Chondrocyte (in vitro differentiated cells): Measurements from ENCODE around the gene TP53BP1. TPM values are rescaled to one million over a fixed set of nuclear protein-coding genes. Genes with fewer than 3 reads are reported as not detected.
A peak's percentile ranks its signal among the peaks of the same experiment; 100 is the strongest.

Experiments
- DNase-seq: peaks from one replicate; pipeline ENCODE4 v3.0.0; 2021; ENCODE audit warnings: mixed read lengths, low spot score
- H3K27ac Mint-ChIP-seq: one replicate; pipeline ENCODE4 v1.8.0; 2021; ENCODE audit warnings: mild to moderate bottlenecking, moderate library complexity, mixed read lengths; ENCODE audit not compliant: unreplicated experiment
- H3K27me3 Mint-ChIP-seq: 2 replicates; pipeline ENCODE4 v1.8.0; 2021; ENCODE audit warnings: low read depth, mixed read lengths
- H3K36me3 Mint-ChIP-seq: 2 replicates; pipeline ENCODE4 v1.8.0; 2021; ENCODE audit warnings: low read depth, mixed read lengths
- H3K4me1 Mint-ChIP-seq: 2 replicates; pipeline ENCODE4 v1.8.0; 2021; ENCODE audit warnings: low read depth, mild to moderate bottlenecking, mixed read lengths
- H3K4me3 Mint-ChIP-seq: one replicate; pipeline ENCODE4 v1.8.0; 2021; ENCODE audit warnings: mild to moderate bottlenecking, moderate library complexity, mixed read lengths; ENCODE audit not compliant: unreplicated experiment
- H3K9me3 Mint-ChIP-seq: 2 replicates; pipeline ENCODE4 v1.8.0; 2021; ENCODE audit warnings: low read depth, mixed read lengths
- CTCF ChIP-seq: fragments of 200-600 bp; sonication (generic); IDR thresholded peaks from 2 replicates; pipeline ENCODE4 v1.5.0; 2021; ENCODE audit warnings: antibody characterized with exemption, mild to moderate bottlenecking, moderate library complexity
- total RNA-seq: library from RNA; stranded (reverse); gene quantifications from 3 replicates; pipeline ENCODE4 v1.2.1, GENCODE V29; 2021

Gene TP53BP1
- total RNA-seq, 1 donor from 2014 or later: 45.6 TPM

DNA sequence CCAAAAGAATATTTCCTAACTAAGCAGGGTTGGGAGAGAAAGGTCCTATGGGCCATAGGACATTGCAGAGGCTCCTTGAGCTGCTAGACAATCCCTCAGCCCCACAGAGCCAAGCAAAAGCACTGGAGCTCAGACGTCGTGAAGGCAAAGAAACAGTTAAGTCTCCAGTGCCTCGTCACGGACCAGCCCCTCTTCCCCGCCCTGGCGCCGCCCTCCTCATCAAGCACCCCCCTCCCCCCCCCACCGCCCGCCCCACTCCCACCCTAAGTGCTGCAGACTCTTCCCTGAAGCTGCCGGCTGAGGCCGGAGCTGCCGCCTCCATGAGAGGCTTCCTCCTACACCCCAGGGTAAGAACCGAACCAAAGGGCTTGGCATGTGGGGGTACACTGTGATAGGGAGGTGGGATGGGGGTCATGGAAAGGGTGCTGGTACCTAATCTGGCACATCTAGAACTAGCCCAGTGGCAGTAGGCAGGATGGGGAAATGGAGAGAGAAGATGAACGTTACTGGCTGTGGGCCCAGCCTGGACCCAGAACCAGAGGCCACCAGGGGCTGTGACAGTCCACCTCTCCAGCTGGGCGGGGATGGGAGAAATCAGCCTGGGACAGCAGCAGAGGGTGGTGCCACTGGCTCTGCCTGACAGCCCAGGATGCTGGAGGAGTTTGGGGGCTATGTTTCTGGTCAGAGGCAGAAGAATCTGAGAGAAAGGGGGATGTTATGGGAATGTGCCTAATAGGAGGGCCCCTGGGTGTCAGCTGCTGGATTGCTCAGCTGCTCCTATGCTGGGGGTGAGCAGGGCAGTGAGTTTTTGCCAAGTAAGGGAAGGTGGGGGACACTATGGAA, 24.6 kb upstream of the TP53BP1 start, which contains the start of gene MAP1A:
TSS of gene MAP1A (plus strand) at position 255 of the 843 bp plus-strand sequence. CDS start 3,866 bp downstream, outside the sequence.
- TF ChIP-seq CTCF: peak; percentile 32
- Mint-ChIP-seq H3K27me3 (no peaks in the 10 kb centered on the region), H3K36me3 (peaks cover 23% of the 10 kb centered on the region), H3K27ac (peak within 1 kb of the TSS; percentile 94), H3K4me1 (peaks cover 51% of the 10 kb centered on the region), H3K4me3 (peak within 1 kb of the TSS; percentile 99), H3K9me3 (no peaks in the 10 kb centered on the region)
- DNase-seq: peak; percentile 86

DNA sequence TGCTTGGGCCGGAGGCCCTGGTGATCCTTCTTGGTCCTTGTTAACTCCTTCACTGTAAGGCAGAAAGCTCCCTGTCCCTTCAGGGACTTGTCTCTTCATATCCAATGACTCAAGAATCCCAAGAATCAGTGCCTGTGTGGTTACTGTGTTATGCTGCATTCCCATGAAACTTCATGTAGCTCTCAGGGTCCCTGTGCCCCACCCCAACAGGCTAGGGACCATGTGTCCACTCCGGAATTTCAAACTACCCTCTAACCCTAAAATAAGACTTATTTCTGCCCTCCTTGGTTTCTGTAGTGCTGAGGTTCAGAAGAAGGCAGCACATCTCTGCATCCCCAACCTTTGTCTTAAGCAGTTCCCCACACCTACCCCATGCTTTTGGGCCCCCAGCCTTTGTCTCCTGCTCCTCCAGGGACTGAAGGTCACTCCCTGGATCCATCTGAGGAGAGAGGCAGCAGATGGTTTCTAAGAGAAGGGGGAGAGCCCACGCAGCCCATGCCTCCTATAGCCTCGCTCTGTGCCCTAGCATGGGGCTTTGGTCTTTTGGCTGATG, 23.9 kb upstream of the TP53BP1 start:
- H3K4me1 Mint-ChIP-seq: peaks cover 51% of the 10 kb centered on the region
- H3K9me3 Mint-ChIP-seq: no peaks in the 10 kb centered on the region
- peaks cover 16% of the 10 kb centered on the region for H3K36me3 Mint-ChIP-seq
- peak overlapping the region; percentile 94 for H3K27ac Mint-ChIP-seq
- H3K4me3 Mint-ChIP-seq: peak overlapping the region; percentile 99
- H3K27me3 Mint-ChIP-seq: no peaks in the 10 kb centered on the region
- no peak for TF ChIP-seq CTCF
- no peak for DNase-seq

GRCh38 chr15:43516185-43516584, 23.2 kb upstream of the TP53BP1 start:
- Mint-ChIP-seq H3K36me3 (peaks cover 9% of the 10 kb centered on the region), H3K27ac (peak overlapping the region; percentile 94)
- DNase-seq: no peak

GRCh38 chr15:43515741-43516140, 22.8 kb upstream of the TP53BP1 start:
- TF ChIP-seq CTCF: no peak
- peak overlapping the region; percentile 94 for H3K27ac Mint-ChIP-seq
- no peak for DNase-seq
- H3K36me3 Mint-ChIP-seq: peaks cover 6% of the 10 kb centered on the region
- peak overlapping the region; percentile 99 for H3K4me3 Mint-ChIP-seq
- H3K9me3 Mint-ChIP-seq: no peaks in the 10 kb centered on the region
- H3K27me3 Mint-ChIP-seq: no peaks in the 10 kb centered on the region
- peaks cover 59% of the 10 kb centered on the region for H3K4me1 Mint-ChIP-seq

More at GRCh38 chr15:43516185-43516584, 23.2 kb upstream of the TP53BP1 start:
- no peaks in the 10 kb centered on the region for H3K9me3 Mint-ChIP-seq
- H3K4me3 Mint-ChIP-seq: peak overlapping the region; percentile 99
- peaks cover 55% of the 10 kb centered on the region for H3K4me1 Mint-ChIP-seq
- H3K27me3 Mint-ChIP-seq: no peaks in the 10 kb centered on the region
- TF ChIP-seq CTCF: no peak

GRCh38 chr15:43514241-43515057, 21.5 kb upstream of the TP53BP1 start:
- H3K4me1 Mint-ChIP-seq: peaks cover 64% of the 10 kb centered on the region
- no peak overlapping the region for H3K4me3 Mint-ChIP-seq
- peak; percentile 82 for TF ChIP-seq CTCF
- H3K27me3 Mint-ChIP-seq: no peaks in the 10 kb centered on the region
- H3K27ac Mint-ChIP-seq: peak overlapping the region; percentile 52
- H3K36me3 Mint-ChIP-seq: no peaks in the 10 kb centered on the region
- H3K9me3 Mint-ChIP-seq: no peaks in the 10 kb centered on the region
- no peak for DNase-seq
